GM12801 (cell line): ENCODE results near the gene SOHLH1.

Source experiments
- TF ChIP-seq, protein P1 (sequence below): IDR thresholded peaks from one replicate; pipeline ENCODE4 v1.5.1; 2011; ENCODE audit warnings: control low read depth; ENCODE audit not compliant: insufficient read length; ENCODE audit errors: extremely low read depth

Gene SOHLH1

DNA sequence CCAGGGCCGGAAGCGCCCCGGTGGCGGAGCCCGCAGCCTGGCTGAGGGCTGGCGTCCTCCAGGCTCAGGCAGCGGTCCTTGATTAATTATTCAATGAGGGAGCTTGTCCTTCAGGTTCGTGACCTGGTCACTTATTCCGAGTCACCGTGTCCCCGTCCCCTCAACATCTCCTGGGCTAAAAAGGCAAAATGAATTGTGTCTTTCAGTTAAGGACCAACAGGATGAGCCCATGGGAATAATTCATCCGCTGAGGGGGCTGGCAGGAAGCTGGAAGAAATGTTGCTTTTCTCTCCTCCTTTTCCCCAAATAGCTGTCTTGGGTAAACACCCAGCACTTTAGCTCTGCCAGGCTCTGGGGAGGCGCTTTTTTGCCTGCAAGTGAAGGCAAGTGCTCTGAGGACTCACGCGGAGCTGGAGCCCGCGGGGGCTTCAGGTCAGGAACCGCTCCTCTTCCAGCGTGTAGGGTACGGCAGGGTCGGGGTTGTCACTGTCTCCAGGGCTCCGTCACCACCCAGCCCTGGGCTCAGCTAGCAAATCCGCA is 15.8 kb upstream of the SOHLH1 start:
- TF ChIP-seq, protein P1, sequence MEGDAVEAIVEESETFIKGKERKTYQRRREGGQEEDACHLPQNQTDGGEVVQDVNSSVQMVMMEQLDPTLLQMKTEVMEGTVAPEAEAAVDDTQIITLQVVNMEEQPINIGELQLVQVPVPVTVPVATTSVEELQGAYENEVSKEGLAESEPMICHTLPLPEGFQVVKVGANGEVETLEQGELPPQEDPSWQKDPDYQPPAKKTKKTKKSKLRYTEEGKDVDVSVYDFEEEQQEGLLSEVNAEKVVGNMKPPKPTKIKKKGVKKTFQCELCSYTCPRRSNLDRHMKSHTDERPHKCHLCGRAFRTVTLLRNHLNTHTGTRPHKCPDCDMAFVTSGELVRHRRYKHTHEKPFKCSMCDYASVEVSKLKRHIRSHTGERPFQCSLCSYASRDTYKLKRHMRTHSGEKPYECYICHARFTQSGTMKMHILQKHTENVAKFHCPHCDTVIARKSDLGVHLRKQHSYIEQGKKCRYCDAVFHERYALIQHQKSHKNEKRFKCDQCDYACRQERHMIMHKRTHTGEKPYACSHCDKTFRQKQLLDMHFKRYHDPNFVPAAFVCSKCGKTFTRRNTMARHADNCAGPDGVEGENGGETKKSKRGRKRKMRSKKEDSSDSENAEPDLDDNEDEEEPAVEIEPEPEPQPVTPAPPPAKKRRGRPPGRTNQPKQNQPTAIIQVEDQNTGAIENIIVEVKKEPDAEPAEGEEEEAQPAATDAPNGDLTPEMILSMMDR = no peak

DNA sequence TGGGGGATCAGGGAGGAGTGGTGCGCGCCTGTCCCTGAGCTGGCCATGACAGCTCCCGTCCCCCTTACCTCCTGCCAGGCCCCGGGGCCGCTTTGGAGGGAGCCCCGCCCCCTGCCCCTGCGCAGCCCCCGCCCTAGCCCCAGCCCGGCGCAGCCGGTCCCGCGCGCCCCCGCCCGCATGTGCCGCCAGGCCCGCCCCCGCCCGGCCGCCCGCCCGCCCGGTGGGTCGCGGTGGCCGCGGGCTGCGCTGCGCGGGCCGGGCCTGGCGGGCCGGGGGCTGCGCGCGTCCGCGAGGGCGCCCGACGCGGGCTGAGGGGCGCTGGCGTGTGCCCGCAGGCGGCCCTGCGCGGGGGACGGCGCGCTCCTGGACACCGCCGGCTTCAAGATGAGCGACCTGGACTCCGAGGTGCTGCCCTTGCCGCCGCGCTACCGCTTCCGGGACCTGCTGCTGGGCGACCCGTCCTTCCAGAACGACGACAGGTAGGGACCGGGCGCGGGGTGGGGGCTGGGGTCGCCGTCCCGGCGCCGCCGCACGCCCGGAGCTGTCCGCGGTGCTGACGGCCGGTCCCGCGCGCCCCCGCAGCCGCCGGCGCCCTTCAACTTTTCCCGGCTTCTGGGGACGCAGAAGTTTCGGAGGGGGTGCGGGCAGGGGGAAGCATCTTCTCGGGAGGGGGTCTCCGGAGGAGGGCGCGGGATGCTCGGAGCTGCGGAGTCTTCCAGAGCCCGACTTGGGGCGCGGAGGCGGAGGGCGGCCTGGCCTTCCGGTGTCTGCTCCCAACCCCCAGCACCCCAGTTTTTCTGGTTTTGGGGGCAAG is 15.2 kb upstream of the SOHLH1 start:
- TF ChIP-seq, protein P1 = no peak

DNA sequence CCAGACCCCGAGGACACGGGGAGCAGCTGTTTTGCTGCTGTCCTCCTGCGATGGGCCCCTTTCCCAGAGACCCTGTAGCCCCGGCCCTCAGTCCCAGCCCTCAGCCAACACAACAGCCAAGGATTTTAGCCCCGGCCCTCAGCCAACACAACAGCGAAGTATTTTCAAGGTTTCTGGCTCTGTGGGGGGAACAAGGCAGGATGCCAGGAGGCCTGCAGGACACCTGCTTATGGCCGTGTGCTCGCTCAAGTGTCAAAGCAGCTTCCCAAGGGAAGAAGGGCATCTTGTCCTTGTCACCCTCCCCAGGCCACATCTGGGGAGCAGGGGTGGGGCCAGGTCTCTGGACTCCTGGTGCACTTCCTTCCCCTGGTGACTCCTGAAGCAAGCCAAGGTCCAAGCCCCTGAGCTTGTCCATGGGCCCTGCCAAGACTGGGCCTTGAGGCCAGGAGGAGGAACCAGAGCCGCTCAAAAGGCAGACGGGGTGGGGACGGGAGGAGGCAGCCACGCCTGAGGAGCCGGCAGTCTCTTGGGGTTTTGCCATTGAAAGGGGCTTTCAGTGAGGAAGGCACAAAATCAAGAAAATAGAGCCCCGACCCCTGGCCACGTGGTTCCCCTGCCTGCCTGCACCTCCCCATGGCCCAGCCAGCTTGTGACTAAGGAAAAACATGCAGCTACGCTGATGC is 13.5 kb upstream of the SOHLH1 start:
- TF ChIP-seq, protein P1 = no peak

DNA sequence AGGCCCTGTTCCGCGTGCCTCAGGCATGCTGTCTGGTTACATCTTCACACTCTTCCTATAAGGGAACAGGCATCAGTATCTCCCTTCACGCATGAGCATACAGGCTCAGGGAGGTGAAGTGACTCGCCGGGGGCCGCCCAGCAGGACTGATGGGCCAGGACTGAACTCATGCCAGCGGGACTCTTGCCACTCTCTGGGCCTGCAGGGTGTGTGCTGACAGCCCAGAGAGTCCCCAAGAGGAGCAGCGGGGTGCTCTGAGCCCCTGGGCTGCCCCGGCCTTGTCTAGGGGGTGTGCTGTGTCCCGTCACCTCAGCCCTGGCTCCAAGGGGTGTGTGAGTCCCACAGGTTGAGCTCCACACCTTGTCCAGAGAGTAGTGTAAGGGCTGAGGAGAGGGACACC is 12.6 kb upstream of the SOHLH1 start:
- TF ChIP-seq, protein P1 = no peak

DNA sequence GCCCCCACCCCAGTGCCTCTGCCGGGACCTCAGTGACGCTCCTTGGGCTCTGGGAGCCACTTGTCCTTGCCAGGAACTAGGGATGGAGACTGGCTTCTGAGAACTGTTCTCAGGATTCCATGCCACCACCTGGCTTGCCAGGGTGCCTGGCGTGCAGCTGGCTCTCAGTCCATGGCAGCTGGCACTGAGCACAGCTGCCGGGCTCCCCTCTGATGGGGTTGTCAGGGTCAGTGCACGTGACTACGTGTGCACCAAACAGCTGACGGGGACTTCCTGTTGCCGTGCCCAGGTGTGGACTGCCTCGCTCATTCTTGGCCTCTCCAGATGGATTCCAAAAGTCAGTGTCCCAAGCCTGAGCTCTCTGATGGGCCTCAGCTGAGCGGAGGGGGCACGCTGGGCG is 12.1 kb upstream of the SOHLH1 start:
- TF ChIP-seq, protein P1 = no peak

DNA sequence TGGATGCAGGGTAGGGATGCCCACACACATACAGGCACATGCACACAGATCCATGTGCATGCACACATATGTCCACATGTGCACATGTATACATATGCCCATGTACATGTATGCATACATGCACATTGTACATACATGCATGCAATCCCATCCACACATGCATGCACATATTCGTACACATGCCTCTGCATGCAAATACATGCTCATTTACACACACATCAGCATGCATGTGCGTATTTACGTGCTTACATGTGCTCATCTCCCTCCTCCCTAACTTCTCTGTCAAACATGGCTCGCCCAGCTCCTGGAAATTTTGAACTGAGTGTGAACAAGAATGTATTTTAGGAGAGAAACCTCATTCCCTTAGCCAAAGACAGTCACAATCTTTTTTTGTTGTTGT is 8.9 kb upstream of the SOHLH1 start:
- TF ChIP-seq, protein P1 = no peak

DNA sequence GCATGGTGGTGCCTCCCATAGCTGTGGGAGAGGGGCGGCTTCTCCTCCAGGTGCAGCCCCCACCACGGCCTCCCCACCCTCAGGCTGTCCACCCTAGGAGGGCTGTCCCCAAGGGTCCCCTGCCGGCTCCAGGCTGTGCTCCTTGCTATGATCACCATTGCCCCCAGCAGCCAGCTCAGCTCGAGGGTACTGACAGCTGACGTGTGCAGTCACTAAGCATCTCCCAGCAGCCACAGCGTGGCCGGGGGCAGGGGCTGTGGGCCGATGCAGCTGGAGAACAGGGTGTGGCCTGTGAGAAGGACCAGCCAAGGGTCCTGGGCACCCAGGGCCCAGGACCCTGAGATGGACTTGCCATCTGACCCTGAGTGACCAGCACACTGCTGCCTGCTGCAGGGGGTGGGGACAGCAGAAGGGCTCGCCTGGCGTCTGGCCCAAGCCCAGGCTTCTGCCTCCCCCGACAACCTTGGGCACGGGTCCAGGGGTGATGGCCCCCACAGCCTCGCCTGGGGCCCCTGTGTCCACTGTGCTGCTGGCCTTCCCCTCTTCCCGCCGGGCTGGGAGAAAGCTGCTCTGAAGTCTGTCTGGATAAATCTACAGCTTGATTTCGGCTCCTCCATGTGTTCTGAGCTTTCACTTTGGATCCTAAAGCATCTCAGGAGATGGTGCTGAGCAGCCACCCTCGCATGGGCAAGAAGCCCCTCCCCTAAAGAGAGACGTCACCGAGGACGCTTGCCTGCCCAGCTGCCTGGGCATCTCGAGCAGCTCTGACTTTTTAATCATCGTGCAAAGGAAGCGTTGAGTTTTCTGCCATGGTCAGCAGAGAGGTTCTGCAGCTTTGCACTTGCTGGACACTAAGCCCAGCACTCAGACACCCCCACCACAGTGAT is 8.2 kb upstream of the SOHLH1 start:
- TF ChIP-seq, protein P1 = no peak
